Stimulated activated CD4-positive, alpha-beta T cell treated with anti-CD3 and anti-CD28 coated beads, Interleukin-12 subunit alpha, Interleukin-12 subunit beta, amount 100 ng/mL, for 24 hours (primary cell): ENCODE measurements around the gene MGP.
A peak's percentile ranks its signal among the peaks of the same experiment; 100 is the strongest.

Experiments
- DNase-seq, 2 experiments: peaks; one replicate each; pipeline ENCODE4 v3.0.0-alpha.2; 2020; ENCODE audit warnings: low read depth in 2 of 2

Gene MGP

GRCh38 chr12:14885718-14886221, at the start of gene MGP:
TSS of gene MGP (minus strand) at chr12:14885854. CDS start at chr12:14885791, 63 bp downstream.
- no peak for DNase-seq

GRCh38 chr12:14935031-14935430, 49.4 kb upstream of the MGP start:
- DNase-seq, result no peak

DNA sequence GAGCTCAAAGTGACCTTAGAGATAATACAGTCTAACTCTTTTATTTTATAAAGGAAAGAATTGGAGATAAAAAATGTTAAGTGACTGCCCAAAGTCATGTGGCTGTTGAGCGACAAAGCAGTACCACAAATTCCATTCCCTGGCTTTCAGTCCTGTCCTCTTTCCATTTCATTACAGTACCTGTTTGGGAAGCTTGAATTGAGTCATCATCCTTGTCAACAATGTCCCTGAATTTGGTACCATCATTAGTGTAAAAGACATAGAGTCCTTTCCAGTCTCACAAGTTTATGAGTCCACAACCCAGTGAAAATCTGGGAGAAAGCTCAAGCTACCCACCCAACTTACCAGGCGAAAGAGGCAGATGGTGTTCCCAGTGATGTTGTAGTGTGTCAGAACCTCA, 48.9 kb upstream of the MGP start:
- no peak for DNase-seq

- no peak for DNase-seq
Measured at GRCh38 chr12:14931791-14932560, 46.3 kb upstream of the MGP start.

GRCh38 chr12:14931359-14931758, 45.7 kb upstream of the MGP start:
- no peak for DNase-seq

DNA sequence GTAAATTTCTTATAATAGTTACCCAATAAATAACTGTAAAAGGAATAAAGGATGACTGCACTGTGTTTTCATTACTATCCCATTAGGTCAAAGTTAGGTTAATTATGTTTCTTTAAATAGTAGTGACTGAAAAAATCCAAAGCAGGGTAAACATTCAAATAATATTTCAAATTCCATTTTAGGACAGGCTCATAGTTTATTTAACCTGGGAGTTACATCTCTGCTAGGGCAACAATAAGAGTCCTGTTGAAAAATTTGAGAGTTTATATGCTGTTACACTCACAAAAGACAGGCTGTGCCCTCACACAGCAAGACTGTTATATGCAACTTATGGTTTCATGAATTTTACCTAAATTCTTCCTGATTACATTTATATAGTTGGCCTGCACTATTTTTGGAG, 44.6 kb upstream of the MGP start:
- DNase-seq, result no peak

- DNase-seq, result no peak
Measured at GRCh38 chr12:14928931-14929330, 43.3 kb upstream of the MGP start.

- no peak for DNase-seq
Measured at GRCh38 chr12:14927267-14927666, 41.6 kb upstream of the MGP start.

- no peak for DNase-seq
Measured at GRCh38 chr12:14924541-14924940, 38.9 kb upstream of the MGP start.

GRCh38 chr12:14923944-14924343, 38.3 kb upstream of the MGP start:
- no peak for DNase-seq

DNA sequence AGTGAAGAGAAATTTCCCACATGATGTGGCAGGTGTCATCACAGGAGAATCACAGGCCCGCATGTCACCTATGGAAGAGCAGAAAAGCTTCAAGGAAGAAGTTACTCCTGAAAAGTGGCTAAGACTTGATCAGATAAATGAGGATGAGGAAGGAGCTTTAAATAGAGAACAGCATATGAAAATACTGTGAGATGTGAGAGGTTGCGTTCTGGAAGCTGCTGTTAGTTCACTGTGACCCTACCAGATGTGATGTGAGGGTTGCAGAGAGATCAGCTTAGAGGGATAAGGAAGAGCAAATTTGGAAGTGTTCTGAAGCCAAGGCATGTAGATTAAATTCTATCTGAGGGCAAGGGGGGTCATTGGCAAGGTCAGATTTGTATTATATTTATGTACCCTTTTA, 35.6 kb upstream of the MGP start:
- no peak for DNase-seq

GRCh38 chr12:14920475-14921126, 34.9 kb upstream of the MGP start:
- no peak for DNase-seq

DNA sequence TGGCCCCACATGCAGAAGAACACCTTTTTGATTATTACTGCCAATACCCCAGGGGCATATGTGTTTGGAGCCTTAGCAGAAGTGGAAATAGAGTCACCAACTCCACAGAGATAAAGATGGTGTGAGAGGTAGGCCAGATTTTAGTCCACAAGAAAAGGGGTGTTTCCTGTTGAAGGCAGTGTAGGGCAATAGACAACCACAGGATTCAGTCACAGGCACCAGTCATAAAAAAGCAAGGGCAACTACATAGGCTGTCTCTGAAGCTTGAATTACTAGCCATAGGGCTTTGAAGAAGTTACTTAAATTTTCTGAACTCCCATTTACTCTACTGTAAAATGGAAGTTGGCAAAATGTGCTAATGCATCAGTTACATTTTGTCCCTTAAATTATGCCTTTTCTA, 33.8 kb upstream of the MGP start:
- DNase-seq, result no peak

- DNase-seq, result no peak
Measured at GRCh38 chr12:14915736-14916135, 30.1 kb upstream of the MGP start.

GRCh38 chr12:14913381-14913781, 27.7 kb upstream of the MGP start:
- DNase-seq, result no peak

DNA sequence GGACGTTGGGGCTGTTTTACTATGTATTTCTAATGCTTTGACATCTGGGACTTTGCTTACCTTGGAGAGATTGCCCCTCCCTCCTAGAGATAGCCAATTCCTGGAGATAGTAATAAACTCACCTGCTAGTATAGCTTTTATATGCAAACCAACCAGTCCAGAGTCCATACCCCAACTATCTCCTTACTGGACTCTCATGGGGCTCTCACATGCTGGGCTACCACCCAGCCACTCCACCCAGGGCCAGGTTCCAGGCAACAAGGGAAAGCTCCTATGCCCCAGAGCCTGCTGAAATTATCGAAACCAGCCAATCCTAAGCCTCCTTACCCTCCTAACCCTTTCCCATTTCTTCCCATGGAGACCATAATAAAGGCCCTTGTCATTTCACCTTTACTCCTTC, 25.5 kb upstream of the MGP start:
- DNase-seq, result no peak

GRCh38 chr12:14910090-14910915, 24.6 kb upstream of the MGP start:
- DNase-seq, result peak; percentile 5 to 22

- DNase-seq, result no peak
Measured at GRCh38 chr12:14907953-14908352, 22.3 kb upstream of the MGP start.

GRCh38 chr12:14906114-14906513, 20.5 kb upstream of the MGP start:
- DNase-seq, result no peak

DNA sequence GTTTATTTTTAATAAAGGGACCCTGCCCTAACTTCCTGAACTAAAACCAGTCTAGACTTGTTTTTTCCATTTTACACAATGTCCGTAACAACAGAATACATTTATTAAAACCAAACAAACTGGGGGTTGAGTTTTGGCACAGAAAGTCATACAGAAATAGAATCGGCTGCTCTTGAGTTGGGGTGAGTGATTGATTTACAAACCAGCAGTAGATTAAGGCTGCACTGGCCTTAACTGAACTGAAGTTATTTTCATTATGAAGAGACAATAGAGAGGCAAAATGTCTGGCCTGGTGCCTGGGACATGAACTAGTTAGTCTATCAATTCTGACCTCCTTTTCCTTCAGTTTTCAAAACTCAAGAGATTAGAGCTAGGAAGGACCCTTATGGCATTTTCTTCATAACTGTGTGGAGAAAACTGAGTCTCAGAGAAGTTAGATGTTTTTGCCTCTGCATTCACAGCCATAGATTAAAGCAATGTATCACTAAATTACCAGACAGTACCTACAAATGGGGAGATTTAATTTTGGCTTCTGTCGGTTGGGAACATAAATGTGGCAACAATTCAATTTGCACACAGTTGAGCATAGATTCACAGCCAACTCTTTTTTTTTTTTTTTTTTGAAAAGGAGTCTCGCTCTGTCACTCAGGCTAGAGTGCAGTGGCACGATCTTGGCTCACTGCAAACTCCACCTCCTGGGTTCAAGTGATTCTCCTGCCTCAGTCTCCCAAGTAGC, 19.8 kb upstream of the MGP start:
- DNase-seq, result no peak

- no peak for DNase-seq
Measured at GRCh38 chr12:14904854-14905253, 19.2 kb upstream of the MGP start.
